ENCODE measurements around the gene SLC23A3.

- TF ChIP-seq CTCF (IDR thresholded peaks at IDR 0.05) (no peak), ZFX (IDR thresholded peaks at IDR 0.05; ENCODE audit: borderline replicate concordance) (no peak)
Measured at GRCh38 chr2:219176818-219177551, 7.2 kb upstream of the SLC23A3 start, which contains the start of gene CNPPD1.
